Measurements from ENCODE around the gene THADA.
"Not testable (repeated sequence)": the region's sequence is repeated elsewhere in the genome, so short reads cannot be mapped to it uniquely, and the experiment has no call there.

THADA gene

DNA sequence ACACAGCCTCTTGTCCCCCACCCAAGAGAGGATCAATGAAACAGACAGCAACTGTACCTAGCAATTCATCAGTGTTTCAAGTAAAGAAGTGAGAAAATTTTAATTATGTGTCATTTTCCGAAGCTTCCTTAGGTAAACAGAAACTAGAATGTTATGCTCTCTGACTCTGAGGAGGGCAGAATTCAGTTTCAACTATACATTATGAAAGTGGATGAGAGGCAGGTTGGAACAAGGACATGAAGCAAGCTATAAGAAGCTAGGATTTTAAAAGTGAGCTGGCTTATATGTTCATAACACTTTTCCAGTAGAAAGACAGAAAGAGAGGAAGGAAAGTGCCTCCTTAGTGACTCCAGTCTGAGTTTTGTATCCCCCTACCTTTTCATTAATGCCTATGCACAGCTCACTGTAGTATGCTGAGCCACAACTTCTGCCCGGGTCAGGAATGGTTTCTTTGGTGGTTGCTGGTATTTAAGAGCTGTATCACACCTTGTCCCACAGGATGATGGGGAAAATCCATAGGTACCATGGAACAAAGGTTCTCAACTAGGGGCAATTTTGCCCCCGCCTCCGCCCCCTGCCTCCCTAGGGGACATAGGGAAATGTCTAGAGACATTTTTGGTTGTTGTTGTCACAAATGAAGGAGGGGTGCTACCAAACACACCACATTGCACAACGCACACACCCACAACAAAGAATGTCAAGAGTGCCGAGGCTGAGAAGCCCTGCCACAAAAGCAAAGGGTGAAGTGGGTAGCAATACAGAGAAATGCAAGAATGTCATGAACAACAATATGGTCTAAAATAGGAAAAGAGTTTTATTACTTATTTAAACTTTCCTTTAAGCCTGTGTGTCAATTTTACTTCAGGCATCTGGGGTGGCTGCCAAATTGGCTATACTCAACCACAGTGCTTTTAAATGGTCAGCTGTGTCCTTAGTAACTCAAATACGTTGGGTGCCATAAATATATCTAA lies 208.5 kb downstream of the THADA start:
- no peak for DNase-seq (ENCODE audit: low read depth)

DNA sequence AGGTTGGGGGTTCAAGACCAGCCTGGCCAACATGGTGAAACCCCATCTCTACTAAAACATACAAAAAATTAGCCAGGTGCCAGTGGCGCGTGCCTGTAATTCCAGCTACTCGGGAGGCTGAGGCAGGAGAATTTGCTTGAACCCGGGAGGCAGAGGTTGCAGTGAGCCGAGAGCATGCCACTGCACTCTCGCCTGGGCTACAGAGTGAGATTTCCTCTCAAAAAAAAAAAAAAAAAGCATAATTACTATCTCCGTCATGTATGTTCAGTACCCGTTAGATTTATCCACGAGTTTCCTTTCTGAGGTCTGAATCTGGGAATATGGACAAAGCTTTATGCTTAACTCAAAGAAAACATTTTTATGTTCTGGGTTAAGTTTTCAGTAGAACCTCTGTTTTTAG lies 209.2 kb downstream of the THADA start:
- not testable (repeated sequence) for DNase-seq (ENCODE audit: low read depth)

GRCh38 chr2:43384143-43384542 lies 211.7 kb downstream of the THADA start:
- no peak for DNase-seq (ENCODE audit: low read depth)

DNA sequence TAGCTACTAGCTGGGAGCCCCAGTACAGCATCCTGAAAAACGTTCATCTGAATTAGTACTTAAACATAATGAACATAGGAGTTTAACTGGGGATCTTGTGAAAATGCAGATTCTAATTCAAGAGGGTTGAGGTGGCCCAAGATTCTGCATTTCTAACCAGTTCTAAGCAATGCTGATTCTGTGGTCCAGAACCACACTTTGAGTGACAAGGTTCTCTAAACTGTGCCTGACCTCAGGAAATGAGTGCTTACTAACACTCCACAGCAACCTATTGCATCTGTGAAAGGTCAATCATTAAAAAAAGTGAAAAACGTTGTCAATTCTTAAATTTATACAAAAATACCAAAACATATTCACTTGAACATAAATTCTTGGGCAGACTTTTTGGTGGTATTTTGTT lies 212.3 kb downstream of the THADA start:
- no peak for DNase-seq (ENCODE audit: low read depth)

DNA sequence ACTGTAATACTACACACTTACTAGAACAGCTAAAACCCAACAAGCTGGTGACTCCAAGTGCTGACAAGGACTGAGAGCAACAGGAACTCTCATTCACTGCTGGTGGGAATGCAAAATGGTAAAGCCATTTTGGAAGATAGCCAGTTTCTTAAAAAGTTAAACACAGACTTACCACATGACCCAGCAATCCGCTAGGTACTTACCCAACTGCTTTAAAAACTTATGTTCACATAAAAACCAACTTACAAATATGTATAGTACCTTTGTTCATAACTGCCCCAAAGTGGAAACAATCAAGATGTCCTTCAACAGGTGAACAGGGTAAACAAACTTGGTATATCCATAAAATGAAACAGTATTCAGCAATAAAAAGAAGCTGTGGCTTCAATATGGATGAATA lies 216.3 kb downstream of the THADA start:
- DNase-seq (ENCODE audit: low read depth): no peak

DNA sequence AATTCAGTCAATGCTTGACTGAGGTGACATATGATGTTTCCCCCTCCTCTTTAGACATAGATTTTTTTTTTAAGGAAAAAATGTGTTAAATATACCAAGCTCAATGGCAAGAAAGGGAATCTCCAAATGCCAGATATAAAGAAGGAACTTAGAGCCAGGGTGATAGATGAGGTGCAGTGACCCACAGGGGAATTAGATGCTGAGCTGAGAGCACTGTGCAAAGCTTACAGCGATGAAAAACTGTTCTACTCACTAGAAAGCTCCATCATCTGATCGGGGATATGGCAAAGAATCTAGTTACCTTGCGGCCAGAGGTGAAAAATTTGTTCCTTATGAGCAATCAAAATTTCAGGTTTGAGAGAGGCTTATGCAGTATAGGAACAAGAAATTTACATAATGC lies 218.5 kb downstream of the THADA start:
- no peak for DNase-seq (ENCODE audit: low read depth)

DNA sequence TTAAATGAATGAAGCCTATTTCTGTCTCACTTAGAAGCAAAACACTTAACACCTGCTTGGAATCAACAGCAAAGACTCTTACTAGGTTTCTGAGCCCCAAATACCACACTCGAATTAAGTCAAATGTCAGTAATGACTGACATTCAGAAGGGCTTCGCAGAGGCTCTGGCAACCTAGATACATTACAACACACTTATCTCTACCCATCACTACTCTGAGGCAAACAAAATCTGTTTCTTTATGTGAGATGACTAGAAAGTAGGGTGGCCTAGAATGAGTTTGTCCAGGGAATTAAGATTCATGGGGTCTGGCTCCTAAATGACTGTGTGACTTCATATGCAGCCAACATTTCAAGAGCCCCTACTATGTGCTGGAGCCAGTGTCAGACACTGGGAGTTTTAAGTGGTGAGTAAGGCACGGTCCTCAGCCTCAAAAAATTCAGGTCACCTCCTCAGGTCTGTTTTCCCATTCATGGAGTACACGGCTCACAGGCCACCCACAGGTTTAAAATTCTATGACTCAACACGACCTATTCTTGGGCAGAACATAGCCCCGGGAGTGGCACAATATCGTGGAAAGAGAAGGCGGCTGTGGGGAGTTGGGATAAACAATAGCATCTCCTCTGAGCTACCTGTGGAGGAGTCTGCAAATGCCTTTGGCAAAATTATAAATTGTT lies 219.2 kb downstream of the THADA start:
- DNase-seq (ENCODE audit: low read depth): no peak

- no peak for DNase-seq (ENCODE audit: low read depth)
Observed at GRCh38 chr2:43375746-43376522, 219.9 kb downstream of the THADA start.

- DNase-seq (ENCODE audit: low read depth): no peak
Observed at GRCh38 chr2:43372416-43373081, 223.3 kb downstream of the THADA start.

DNA sequence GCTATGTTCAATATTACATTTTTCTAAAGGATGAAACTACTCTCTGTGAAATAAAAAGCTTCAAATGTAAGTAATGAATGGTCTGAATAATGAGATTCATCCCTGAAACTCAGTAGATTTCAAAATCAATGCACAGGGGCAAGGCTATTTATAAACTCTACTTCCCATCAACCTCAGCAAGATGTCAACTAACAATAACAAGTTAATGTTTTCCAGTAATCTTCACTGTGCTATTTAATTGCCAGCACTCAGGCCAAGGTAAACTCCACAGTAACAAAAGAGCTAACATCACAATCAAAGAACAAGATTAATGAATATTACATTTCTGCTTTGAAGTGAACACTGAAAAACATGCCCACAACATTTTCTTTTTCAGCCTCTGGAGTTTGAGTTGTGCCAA lies 225.1 kb downstream of the THADA start:
- DNase-seq (ENCODE audit: low read depth): no peak

DNA sequence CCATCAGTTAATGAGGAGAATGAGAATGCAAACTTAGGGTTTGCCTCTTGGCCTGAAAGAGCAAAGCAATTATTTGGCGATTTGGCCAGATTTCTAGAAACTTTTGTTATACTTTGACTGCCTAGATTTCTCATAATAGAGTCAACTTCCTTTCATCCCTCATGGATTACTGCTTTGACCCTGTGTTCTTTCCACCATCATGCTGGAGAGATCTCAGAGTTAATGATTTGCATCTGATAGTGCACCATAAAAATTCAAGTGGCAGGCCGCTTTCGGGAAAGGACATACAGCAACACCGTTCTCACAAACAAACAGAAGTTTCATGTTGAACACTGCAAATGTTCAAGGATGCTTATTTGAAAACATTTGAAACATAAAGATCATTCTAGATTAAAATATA lies 225.7 kb downstream of the THADA start:
- DNase-seq (ENCODE audit: low read depth): no peak

DNA sequence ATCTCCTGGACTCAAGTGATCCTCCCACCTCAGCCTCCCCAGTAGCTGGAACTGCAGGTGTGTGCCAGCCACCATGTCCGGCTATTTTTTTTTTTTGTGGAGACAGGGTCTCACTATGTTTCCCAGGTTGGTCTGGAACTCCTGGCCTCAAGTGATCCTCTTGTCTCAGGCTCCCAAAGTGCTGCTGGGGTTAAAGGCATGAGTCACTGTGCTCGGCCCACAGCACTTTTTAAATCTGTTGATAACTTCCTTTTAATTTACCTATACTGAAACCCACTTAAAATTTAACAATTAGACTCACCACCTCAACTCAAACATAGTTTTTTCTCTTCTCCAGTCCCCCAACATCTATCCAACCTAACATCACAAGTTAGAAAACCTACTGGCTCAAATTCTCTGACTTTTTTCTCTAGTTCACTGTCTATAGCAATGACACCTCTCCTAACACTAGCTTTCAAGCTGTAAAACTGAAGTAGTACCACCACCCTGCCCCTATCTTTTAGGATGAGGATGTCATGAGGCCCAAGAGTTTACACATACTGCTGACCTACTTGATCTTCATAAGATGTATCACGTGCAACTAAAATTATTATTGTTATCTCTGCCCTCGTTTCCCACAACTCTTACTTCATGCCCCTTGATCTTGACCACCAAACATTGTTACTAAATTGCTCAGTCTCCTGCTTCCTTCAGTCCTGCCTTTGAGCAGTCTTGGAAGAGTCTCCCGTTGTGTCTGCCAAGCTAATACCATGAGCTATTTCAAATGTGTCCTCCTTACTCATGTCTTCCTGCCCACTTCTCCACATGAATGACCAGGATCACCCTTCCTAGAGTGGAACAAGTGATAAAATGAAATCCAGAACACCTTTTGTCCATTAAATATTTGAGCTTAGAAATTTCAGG lies 227.1 kb downstream of the THADA start:
- DNase-seq (ENCODE audit: low read depth): no peak

DNA sequence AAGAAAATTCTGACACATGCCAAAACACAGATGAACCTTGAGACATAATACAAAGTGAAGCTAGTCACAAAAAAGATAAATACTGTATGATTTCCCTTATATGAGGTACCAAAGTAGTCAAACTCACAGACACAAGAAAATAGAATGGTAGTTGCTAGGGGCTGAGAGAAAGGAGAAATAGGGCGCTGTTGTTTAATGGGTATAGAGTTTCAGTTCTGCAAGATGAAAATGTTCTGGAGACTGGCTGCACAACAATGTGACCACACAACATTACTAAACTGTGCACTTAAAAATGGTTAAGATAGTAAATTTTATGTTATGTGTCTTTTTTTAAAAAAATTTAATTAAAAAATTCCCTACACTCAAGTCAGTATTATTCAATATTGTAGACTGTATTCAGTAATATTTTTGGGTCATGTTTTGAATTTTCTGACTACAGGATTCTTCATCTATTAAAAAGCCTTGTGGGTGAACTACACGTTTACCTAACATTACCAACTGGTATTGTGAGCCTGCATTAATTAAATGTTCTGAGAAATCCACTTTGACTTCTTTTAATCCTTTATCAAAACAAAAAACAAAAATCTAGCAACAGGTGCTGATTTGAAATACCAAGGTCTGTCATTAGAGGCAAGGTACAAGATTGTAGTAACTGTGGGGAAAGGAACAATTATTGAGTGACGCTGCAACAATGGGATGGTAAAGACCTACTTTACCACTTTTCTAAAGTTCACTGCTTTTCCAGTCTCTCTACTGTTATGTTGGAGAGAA lies 228.6 kb downstream of the THADA start:
- no peak for DNase-seq (ENCODE audit: low read depth)

DNA sequence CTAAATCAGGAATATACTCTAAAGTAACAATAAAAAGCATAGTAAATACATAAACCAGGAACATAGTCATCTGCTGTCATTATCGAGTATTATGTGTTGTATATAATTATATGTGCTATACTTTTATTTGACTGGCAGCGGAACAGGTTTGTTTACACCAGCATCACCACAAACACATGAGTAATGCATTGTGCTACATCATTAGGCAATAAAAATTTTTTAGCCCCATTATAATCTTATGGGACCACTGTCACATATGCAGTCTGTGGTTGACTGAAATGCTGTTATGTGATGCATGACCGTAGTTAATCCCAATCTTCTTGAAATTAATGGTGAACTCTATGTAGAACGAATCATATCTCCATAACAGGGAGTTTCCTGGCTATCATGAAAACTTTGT lies 232.7 kb downstream of the THADA start:
- DNase-seq (ENCODE audit: low read depth): no peak

GRCh38 chr2:43361286-43361685 lies 234.6 kb downstream of the THADA start:
- DNase-seq (ENCODE audit: low read depth): no peak

GRCh38 chr2:43360137-43360536 lies 235.7 kb downstream of the THADA start:
- DNase-seq (ENCODE audit: low read depth): no peak

- no peak for DNase-seq (ENCODE audit: low read depth)
Observed at GRCh38 chr2:43358410-43359201, 237.2 kb downstream of the THADA start.

DNA sequence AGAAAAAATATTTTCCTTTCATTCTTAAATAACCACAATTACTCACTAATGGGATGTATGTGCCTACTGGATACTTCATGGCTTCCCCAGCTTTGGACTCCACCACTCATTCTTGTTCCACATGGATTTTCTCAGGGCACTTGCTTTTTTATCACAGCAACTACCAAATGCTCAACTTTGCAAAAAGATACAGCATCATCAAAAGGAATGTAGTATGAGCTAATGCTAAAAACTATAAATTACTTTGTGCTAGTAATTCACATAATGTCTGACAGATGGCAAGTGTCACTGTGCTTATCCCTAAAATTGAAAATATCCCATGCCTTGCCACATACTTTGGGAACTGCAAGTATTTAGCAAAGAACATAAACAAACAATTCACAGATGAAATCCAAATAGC lies 239.1 kb downstream of the THADA start:
- no peak for DNase-seq (ENCODE audit: low read depth)

DNA sequence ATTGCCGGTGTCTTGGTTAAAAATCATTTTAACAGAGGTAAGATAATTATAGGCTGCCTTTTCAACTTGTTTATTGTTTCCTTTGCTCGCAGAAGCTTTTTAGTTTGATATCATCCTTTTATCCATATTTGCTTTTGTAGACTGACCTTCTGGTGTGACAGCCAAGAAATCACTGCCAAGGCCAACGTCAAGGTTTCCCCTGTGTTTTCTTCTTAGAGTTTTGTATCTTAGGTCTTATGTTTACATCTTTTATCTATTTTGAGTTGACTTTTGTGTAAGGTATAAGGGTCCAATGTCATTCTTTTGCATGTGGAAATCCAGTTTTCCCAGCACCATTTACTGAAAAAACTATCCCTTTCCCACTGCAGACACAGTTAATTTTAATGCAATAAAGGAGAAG lies 240.4 kb downstream of the THADA start:
- DNase-seq (ENCODE audit: low read depth): no peak

All from T-helper 22 cell (primary cell).